Measurements from ENCODE around the gene TPR.

The TPR gene

GRCh38 chr1:186302381-186302920 is 72.6 kb downstream of the TPR start:
- ChIA-PET POLR2A (no interaction called here), CTCF (interaction anchor here (3.1 kb wide), 1 partner anchor 13 kb away, joined by 9 read pairs; no protein-coding TSS in a partner anchor)
- no peak overlapping the region for H3K27ac ChIP-seq (ENCODE audit: insufficient read depth in 1 of 2, low read depth in 1 of 2, low read length in 2 of 2, poor library complexity in 1 of 2, severe bottlenecking in 2 of 2)

GRCh38 chr1:186301448-186301847 is 73.6 kb downstream of the TPR start:
- WGBS (ENCODE audit: insufficient coverage): 18% methylated on average over 3 of the region's 7 CpGs
- H3K27me3 ChIP-seq (replicated peaks in 2 of 5; ENCODE audit: control insufficient read depth in 4 of 5, insufficient read depth in 5 of 5, low read length in 4 of 5): no peaks in the 10 kb centered on the region
- no peaks in the 10 kb centered on the region for H3K36me3 ChIP-seq (ENCODE audit: control insufficient read depth in 4 of 4, insufficient read depth in 4 of 4, low read length in 3 of 4)
- no peak overlapping the region for H3K4me3 ChIP-seq (ENCODE audit: control insufficient read depth in 1 of 7, extremely low read depth in 1 of 7, insufficient read depth in 4 of 7, low read depth in 2 of 7, low read length in 6 of 7)
- no peaks in the 10 kb centered on the region for H3K4me1 ChIP-seq (ENCODE audit: control extremely low read depth in 1 of 4, control insufficient read depth in 4 of 4, insufficient read depth in 4 of 4, low read length in 3 of 4)
- DNase-seq: peak in 1 of 3 donors; percentile 10
- ChIA-PET POLR2A (no interaction called here), CTCF (interaction anchor here (0.8 kb wide), 1 partner anchor 27 kb away, joined by 3 read pairs; no protein-coding TSS in a partner anchor)
- no peak overlapping the region for H3K27ac ChIP-seq (ENCODE audit: insufficient read depth in 1 of 2, low read depth in 1 of 2, low read length in 2 of 2, poor library complexity in 1 of 2, severe bottlenecking in 2 of 2)
- no peaks in the 10 kb centered on the region for H3K9me3 ChIP-seq (ENCODE audit: control extremely low read depth in 1 of 5, control insufficient read depth in 4 of 5, insufficient read depth in 2 of 5, low read depth in 1 of 5, low read length in 4 of 5)

More at GRCh38 chr1:186302381-186302920, 72.6 kb downstream of the TPR start:
- no peak for DNase-seq
- 96% methylated on average over 3 of the region's 3 CpGs for WGBS (ENCODE audit: insufficient coverage)
- Histone ChIP-seq H3K27me3 (replicated peaks in 2 of 5; ENCODE audit: control insufficient read depth in 4 of 5, insufficient read depth in 5 of 5, low read length in 4 of 5) (no peaks in the 10 kb centered on the region), H3K36me3 (ENCODE audit: control insufficient read depth in 4 of 4, insufficient read depth in 4 of 4, low read length in 3 of 4) (no peaks in the 10 kb centered on the region), H3K4me3 (ENCODE audit: control insufficient read depth in 1 of 7, extremely low read depth in 1 of 7, insufficient read depth in 4 of 7, low read depth in 2 of 7, low read length in 6 of 7) (no peak overlapping the region), H3K4me1 (ENCODE audit: control extremely low read depth in 1 of 4, control insufficient read depth in 4 of 4, insufficient read depth in 4 of 4, low read length in 3 of 4) (no peaks in the 10 kb centered on the region), H3K9me3 (ENCODE audit: control extremely low read depth in 1 of 5, control insufficient read depth in 4 of 5, insufficient read depth in 2 of 5, low read depth in 1 of 5, low read length in 4 of 5) (no peaks in the 10 kb centered on the region)

GRCh38 chr1:186300056-186300455 is 75.0 kb downstream of the TPR start:
- POLR2A ChIA-PET: no interaction called here
- Histone ChIP-seq H3K9me3 (ENCODE audit: control extremely low read depth in 1 of 5, control insufficient read depth in 4 of 5, insufficient read depth in 2 of 5, low read depth in 1 of 5, low read length in 4 of 5) (no peaks in the 10 kb centered on the region), H3K27me3 (replicated peaks in 2 of 5; ENCODE audit: control insufficient read depth in 4 of 5, insufficient read depth in 5 of 5, low read length in 4 of 5) (no peaks in the 10 kb centered on the region), H3K4me1 (ENCODE audit: control extremely low read depth in 1 of 4, control insufficient read depth in 4 of 4, insufficient read depth in 4 of 4, low read length in 3 of 4) (no peaks in the 10 kb centered on the region), H3K27ac (ENCODE audit: insufficient read depth in 1 of 2, low read depth in 1 of 2, low read length in 2 of 2, poor library complexity in 1 of 2, severe bottlenecking in 2 of 2) (no peak overlapping the region), H3K36me3 (ENCODE audit: control insufficient read depth in 4 of 4, insufficient read depth in 4 of 4, low read length in 3 of 4) (no peaks in the 10 kb centered on the region), H3K4me3 (ENCODE audit: control insufficient read depth in 1 of 7, extremely low read depth in 1 of 7, insufficient read depth in 4 of 7, low read depth in 2 of 7, low read length in 6 of 7) (no peak overlapping the region)
- no peak for DNase-seq
- CTCF ChIA-PET: interaction anchor here (1.0 kb wide), 1 partner anchor 17 kb away, joined by 3 read pairs; no protein-coding TSS in a partner anchor
- 97% methylated on average over 4 of the region's 6 CpGs for WGBS (ENCODE audit: insufficient coverage)

GRCh38 chr1:186299570-186299969 is 75.5 kb downstream of the TPR start:
- whole genome bisulfite sequencing (ENCODE audit: insufficient coverage): no CpG with 5 or more reads among the region's 2 CpGs
- H3K27me3 ChIP-seq (replicated peaks in 2 of 5; ENCODE audit: control insufficient read depth in 4 of 5, insufficient read depth in 5 of 5, low read length in 4 of 5): no peaks in the 10 kb centered on the region
- no peak overlapping the region for H3K27ac ChIP-seq (ENCODE audit: insufficient read depth in 1 of 2, low read depth in 1 of 2, low read length in 2 of 2, poor library complexity in 1 of 2, severe bottlenecking in 2 of 2)
- H3K36me3 ChIP-seq (ENCODE audit: control insufficient read depth in 4 of 4, insufficient read depth in 4 of 4, low read length in 3 of 4): no peaks in the 10 kb centered on the region
- peak in 2 of 3 donors; percentile 8 to 23 for DNase-seq
- ChIA-PET CTCF (interaction anchor here (1.0 to 1.6 kb wide), 2 partner anchors 10 to 17 kb away, joined by 3 to 4 read pairs; no protein-coding TSS in a partner anchor), POLR2A (no interaction called here)
- no peaks in the 10 kb centered on the region for H3K9me3 ChIP-seq (ENCODE audit: control extremely low read depth in 1 of 5, control insufficient read depth in 4 of 5, insufficient read depth in 2 of 5, low read depth in 1 of 5, low read length in 4 of 5)
- H3K4me3 ChIP-seq (ENCODE audit: control insufficient read depth in 1 of 7, extremely low read depth in 1 of 7, insufficient read depth in 4 of 7, low read depth in 2 of 7, low read length in 6 of 7): no peak overlapping the region
- H3K4me1 ChIP-seq (ENCODE audit: control extremely low read depth in 1 of 4, control insufficient read depth in 4 of 4, insufficient read depth in 4 of 4, low read length in 3 of 4): no peaks in the 10 kb centered on the region

- Histone ChIP-seq H3K27me3 (replicated peaks in 2 of 5; ENCODE audit: control insufficient read depth in 4 of 5, insufficient read depth in 5 of 5, low read length in 4 of 5) (no peaks in the 10 kb centered on the region), H3K9me3 (ENCODE audit: control extremely low read depth in 1 of 5, control insufficient read depth in 4 of 5, insufficient read depth in 2 of 5, low read depth in 1 of 5, low read length in 4 of 5) (no peaks in the 10 kb centered on the region), H3K27ac (ENCODE audit: insufficient read depth in 1 of 2, low read depth in 1 of 2, low read length in 2 of 2, poor library complexity in 1 of 2, severe bottlenecking in 2 of 2) (no peak overlapping the region), H3K4me3 (ENCODE audit: control insufficient read depth in 1 of 7, extremely low read depth in 1 of 7, insufficient read depth in 4 of 7, low read depth in 2 of 7, low read length in 6 of 7) (no peak overlapping the region), H3K4me1 (ENCODE audit: control extremely low read depth in 1 of 4, control insufficient read depth in 4 of 4, insufficient read depth in 4 of 4, low read length in 3 of 4) (no peaks in the 10 kb centered on the region), H3K36me3 (ENCODE audit: control insufficient read depth in 4 of 4, insufficient read depth in 4 of 4, low read length in 3 of 4) (no peaks in the 10 kb centered on the region)
- CTCF ChIA-PET: interaction anchor here (1.0 to 1.6 kb wide), 2 partner anchors 9 to 18 kb away, joined by 3 to 4 read pairs; no protein-coding TSS in a partner anchor
- POLR2A ChIA-PET: no interaction called here
- no peak for DNase-seq
- WGBS (ENCODE audit: insufficient coverage): no CpG with 5 or more reads among the region's 1 CpG
Measured at GRCh38 chr1:186298851-186299250, 76.2 kb downstream of the TPR start.

- Histone ChIP-seq H3K4me3 (ENCODE audit: control insufficient read depth in 1 of 7, extremely low read depth in 1 of 7, insufficient read depth in 4 of 7, low read depth in 2 of 7, low read length in 6 of 7) (no peak overlapping the region), H3K4me1 (ENCODE audit: control extremely low read depth in 1 of 4, control insufficient read depth in 4 of 4, insufficient read depth in 4 of 4, low read length in 3 of 4) (no peaks in the 10 kb centered on the region), H3K9me3 (ENCODE audit: control extremely low read depth in 1 of 5, control insufficient read depth in 4 of 5, insufficient read depth in 2 of 5, low read depth in 1 of 5, low read length in 4 of 5) (no peaks in the 10 kb centered on the region), H3K27me3 (replicated peaks in 2 of 5; ENCODE audit: control insufficient read depth in 4 of 5, insufficient read depth in 5 of 5, low read length in 4 of 5) (no peaks in the 10 kb centered on the region), H3K36me3 (ENCODE audit: control insufficient read depth in 4 of 4, insufficient read depth in 4 of 4, low read length in 3 of 4) (no peaks in the 10 kb centered on the region), H3K27ac (ENCODE audit: insufficient read depth in 1 of 2, low read depth in 1 of 2, low read length in 2 of 2, poor library complexity in 1 of 2, severe bottlenecking in 2 of 2) (no peak overlapping the region)
- 57% methylated on average over 1 of the region's 3 CpGs for WGBS (ENCODE audit: insufficient coverage)
- ChIA-PET POLR2A (no interaction called here), CTCF (no interaction called here)
- no peak for DNase-seq
Measured at GRCh38 chr1:186297439-186298045, 77.5 kb downstream of the TPR start.

- POLR2A ChIA-PET: no interaction called here
- H3K36me3 ChIP-seq (ENCODE audit: control insufficient read depth in 4 of 4, insufficient read depth in 4 of 4, low read length in 3 of 4): no peaks in the 10 kb centered on the region
- CTCF ChIA-PET: interaction anchor here (0.6 kb wide), 1 partner anchor 1137 kb away, joined by 3 read pairs; no protein-coding TSS in a partner anchor
- H3K27ac ChIP-seq (ENCODE audit: insufficient read depth in 1 of 2, low read depth in 1 of 2, low read length in 2 of 2, poor library complexity in 1 of 2, severe bottlenecking in 2 of 2): no peak within 1 kb of the TSS
- no peak within 1 kb of the TSS for H3K4me3 ChIP-seq (ENCODE audit: control insufficient read depth in 1 of 7, extremely low read depth in 1 of 7, insufficient read depth in 4 of 7, low read depth in 2 of 7, low read length in 6 of 7)
- no peaks in the 10 kb centered on the region for H3K9me3 ChIP-seq (ENCODE audit: control extremely low read depth in 1 of 5, control insufficient read depth in 4 of 5, insufficient read depth in 2 of 5, low read depth in 1 of 5, low read length in 4 of 5)
- DNase-seq: no peak
- WGBS (ENCODE audit: insufficient coverage): 100% methylated on average over 1 of the region's 3 CpGs
- H3K27me3 ChIP-seq (replicated peaks in 2 of 5; ENCODE audit: control insufficient read depth in 4 of 5, insufficient read depth in 5 of 5, low read length in 4 of 5): no peaks in the 10 kb centered on the region
- no peaks in the 10 kb centered on the region for H3K4me1 ChIP-seq (ENCODE audit: control extremely low read depth in 1 of 4, control insufficient read depth in 4 of 4, insufficient read depth in 4 of 4, low read length in 3 of 4)
Measured at GRCh38 chr1:186295980-186296379, 79.1 kb downstream of the TPR start, which contains the start of gene PRG4. Gene PRG4, plus strand, starts transcription at chr1:186296279.

Measured in common myeloid progenitor, CD34-positive (primary cell).